Activated CD8-positive, alpha-beta T cell treated with anti-CD3 and anti-CD28 coated beads for 36 hours (primary cell): ENCODE results near the gene HPGDS. TPM values are rescaled to one million over a fixed set of nuclear protein-coding genes. Genes with fewer than 3 reads are reported as not detected.

Source experiments
- ATAC-seq: fragments of 200-7000 bp; cut with Tn5 transposase; one replicate; pipeline ENCODE4 v1.10.0; 2021; ENCODE audit warnings: mild to moderate bottlenecking, moderate library complexity
- CTCF ChIA-PET: fragments of 350-600 bp; sonication (Branson Sonifier 250); formaldehyde crosslinking; loops from one replicate; lab custom pipeline; 2021; ENCODE audit warnings: antibody characterized with exemption; lab: Charles Lee
- POLR2A ChIA-PET: fragments of 350-600 bp; sonication (Branson Sonifier 250); formaldehyde crosslinking; loops from one replicate; lab custom pipeline; 2021; ENCODE audit warnings: antibody characterized with exemption; lab: Charles Lee
- DNase-seq: peaks from one replicate; pipeline ENCODE4 v3.0.0-alpha.2; 2020
- H3K27ac Mint-ChIP-seq: one replicate; pipeline ENCODE4 v1.8.0; 2021; ENCODE audit warnings: mild to moderate bottlenecking, mixed read lengths
- H3K27me3 Mint-ChIP-seq: one replicate; pipeline ENCODE4 v1.8.0; 2021; ENCODE audit warnings: mixed read lengths
- H3K36me3 Mint-ChIP-seq: one replicate; pipeline ENCODE4 v1.8.0; 2021; ENCODE audit warnings: low read depth, mixed read lengths
- H3K4me1 Mint-ChIP-seq: one replicate; pipeline ENCODE4 v1.8.0; 2021; ENCODE audit warnings: low read depth, mixed read lengths
- H3K4me3 Mint-ChIP-seq: one replicate; pipeline ENCODE4 v1.8.0; 2021; ENCODE audit warnings: mild to moderate bottlenecking, moderate library complexity, mixed read lengths
- H3K9me3 Mint-ChIP-seq: one replicate; pipeline ENCODE4 v1.8.0; 2021; ENCODE audit warnings: mixed read lengths
- intact Hi-C: fragments of 100-400 bp; cut with micrococcal nuclease; formaldehyde crosslinking; loops from one replicate; pipeline ENCODE4 v1.10.0; 2022
- total RNA-seq, 2 experiments: library from RNA; stranded (reverse); gene quantifications; one replicate each; pipeline ENCODE4 v1.2.3, GENCODE V29; 2021
- TF ChIP-seq, protein P1 (sequence below): fragments of 200-600 bp; IDR thresholded peaks from one replicate; pipeline ENCODE4 v1.8.0; 2022; ENCODE audit warnings: antibody characterized with exemption, mild to moderate bottlenecking

The HPGDS gene
- total RNA-seq, 2 experiments from 2014 or later = not detected

DNA sequence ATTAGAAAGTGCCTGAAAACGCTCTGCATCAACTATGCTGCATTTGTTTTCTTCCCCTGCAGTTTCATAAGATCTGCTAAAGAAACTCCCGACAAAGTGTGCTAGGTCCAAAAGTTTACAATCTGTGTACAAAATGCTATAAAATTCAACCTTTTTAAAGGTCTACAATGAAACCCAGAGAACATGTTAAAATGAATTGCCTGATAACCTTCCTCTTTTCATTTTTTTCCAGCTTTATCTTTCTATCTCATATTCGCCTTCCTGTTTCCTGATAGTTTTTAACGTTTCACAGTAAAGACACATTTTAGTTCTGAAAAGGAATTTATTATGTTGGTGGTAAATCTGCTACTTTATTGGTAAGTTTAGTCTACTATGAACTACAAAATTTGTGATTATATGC lies 9.5 kb upstream of the HPGDS start:
- POLR2A ChIA-PET = no interaction called here
- H3K4me1 Mint-ChIP-seq = peaks cover 44% of the 10 kb centered on the region
- intact Hi-C loops = no loop called here
- no peak overlapping the region for H3K4me3 Mint-ChIP-seq
- H3K9me3 Mint-ChIP-seq = no peaks in the 10 kb centered on the region
- peaks cover 20% of the 10 kb centered on the region for H3K27me3 Mint-ChIP-seq
- H3K36me3 Mint-ChIP-seq = no peaks in the 10 kb centered on the region
- no peak for ATAC-seq
- no peak overlapping the region for H3K27ac Mint-ChIP-seq
- TF ChIP-seq, protein P1, sequence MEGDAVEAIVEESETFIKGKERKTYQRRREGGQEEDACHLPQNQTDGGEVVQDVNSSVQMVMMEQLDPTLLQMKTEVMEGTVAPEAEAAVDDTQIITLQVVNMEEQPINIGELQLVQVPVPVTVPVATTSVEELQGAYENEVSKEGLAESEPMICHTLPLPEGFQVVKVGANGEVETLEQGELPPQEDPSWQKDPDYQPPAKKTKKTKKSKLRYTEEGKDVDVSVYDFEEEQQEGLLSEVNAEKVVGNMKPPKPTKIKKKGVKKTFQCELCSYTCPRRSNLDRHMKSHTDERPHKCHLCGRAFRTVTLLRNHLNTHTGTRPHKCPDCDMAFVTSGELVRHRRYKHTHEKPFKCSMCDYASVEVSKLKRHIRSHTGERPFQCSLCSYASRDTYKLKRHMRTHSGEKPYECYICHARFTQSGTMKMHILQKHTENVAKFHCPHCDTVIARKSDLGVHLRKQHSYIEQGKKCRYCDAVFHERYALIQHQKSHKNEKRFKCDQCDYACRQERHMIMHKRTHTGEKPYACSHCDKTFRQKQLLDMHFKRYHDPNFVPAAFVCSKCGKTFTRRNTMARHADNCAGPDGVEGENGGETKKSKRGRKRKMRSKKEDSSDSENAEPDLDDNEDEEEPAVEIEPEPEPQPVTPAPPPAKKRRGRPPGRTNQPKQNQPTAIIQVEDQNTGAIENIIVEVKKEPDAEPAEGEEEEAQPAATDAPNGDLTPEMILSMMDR = no peak
- CTCF ChIA-PET = no interaction called here
- no peak for DNase-seq

DNA sequence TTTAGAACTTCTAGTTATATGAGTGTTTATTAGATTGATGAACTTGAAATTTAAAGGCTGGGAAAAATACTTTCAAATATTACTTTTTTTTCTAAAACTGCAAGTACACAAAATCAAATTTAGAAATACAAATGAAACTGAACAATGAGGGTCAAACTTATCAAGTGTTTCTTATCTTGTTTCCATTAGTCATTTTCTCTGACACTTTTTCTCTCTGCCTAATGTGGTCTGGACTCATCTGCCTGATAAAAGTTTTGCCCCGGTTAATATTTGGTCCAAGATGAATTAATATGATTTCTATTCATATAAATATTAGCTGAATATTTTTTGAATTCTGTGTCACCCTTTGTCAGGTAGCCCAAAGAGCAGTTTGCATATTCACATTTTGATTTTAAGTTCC lies 8.7 kb upstream of the HPGDS start:
- Mint-ChIP-seq H3K27ac (no peak overlapping the region), H3K36me3 (no peaks in the 10 kb centered on the region), H3K27me3 (peaks cover 20% of the 10 kb centered on the region), H3K9me3 (no peaks in the 10 kb centered on the region), H3K4me1 (peaks cover 52% of the 10 kb centered on the region), H3K4me3 (no peak overlapping the region)
- no peak for DNase-seq
- intact Hi-C loops = no loop called here
- no peak for ATAC-seq
- POLR2A ChIA-PET = no interaction called here
- TF ChIP-seq, protein P1 = no peak
- CTCF ChIA-PET = no interaction called here

DNA sequence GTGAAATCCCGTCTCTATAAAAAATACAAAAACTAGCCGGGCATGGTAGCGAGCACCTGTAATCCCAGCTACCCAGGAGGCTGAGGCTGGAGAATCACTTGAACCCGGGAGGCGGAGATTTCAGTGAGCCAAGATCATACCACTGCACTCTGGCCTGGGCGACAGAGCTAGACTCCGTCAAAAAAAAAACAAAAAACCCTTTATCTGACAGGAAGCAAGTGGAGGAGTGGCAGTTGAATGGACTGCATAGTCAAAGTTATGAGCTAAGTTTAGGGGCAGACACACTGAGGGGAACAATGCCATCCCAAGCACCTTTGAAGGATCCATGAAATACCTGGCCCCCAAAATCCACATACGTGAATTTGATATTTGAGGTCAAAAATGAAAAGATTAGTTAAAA lies 7.5 kb upstream of the HPGDS start:
- CTCF ChIA-PET = interaction anchor here (1.0 kb wide), 1 partner anchor 39 kb away, joined by 3 read pairs; no protein-coding TSS in a partner anchor
- POLR2A ChIA-PET = no interaction called here
- no peak for ATAC-seq
- no peak for DNase-seq
- TF ChIP-seq, protein P1 = no peak
- no peaks in the 10 kb centered on the region for H3K9me3 Mint-ChIP-seq
- H3K27me3 Mint-ChIP-seq = peaks cover 20% of the 10 kb centered on the region
- no peak overlapping the region for H3K4me3 Mint-ChIP-seq
- peaks cover 61% of the 10 kb centered on the region for H3K4me1 Mint-ChIP-seq
- intact Hi-C loops = no loop called here
- no peak overlapping the region for H3K27ac Mint-ChIP-seq
- H3K36me3 Mint-ChIP-seq = no peaks in the 10 kb centered on the region

DNA sequence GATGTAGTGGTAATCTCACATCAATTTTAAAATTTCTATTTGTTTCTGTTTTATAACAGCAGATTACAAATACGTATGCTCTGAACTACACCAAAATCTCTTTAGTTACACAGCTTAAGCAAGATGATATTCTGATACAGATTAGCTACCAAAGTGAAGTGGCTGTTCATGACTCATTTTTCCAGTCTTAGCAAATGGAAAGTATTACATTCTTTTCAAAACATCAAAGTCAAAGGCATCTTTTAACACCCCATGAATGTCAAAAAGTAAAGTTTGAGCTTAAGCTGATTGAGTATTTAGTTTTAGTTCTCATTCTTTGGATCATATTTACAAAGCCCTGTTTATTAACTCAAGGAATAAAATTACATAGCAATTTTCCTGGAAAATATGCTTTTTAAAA lies 6.6 kb upstream of the HPGDS start:
- no peaks in the 10 kb centered on the region for H3K36me3 Mint-ChIP-seq
- H3K4me1 Mint-ChIP-seq = peaks cover 62% of the 10 kb centered on the region
- no peaks in the 10 kb centered on the region for H3K9me3 Mint-ChIP-seq
- CTCF ChIA-PET = interaction anchor here (1.0 to 1.5 kb wide), 3 partner anchors 9 to 40 kb away, joined by 3 to 5 read pairs (median 4); no protein-coding TSS in a partner anchor
- ATAC-seq = peak; percentile 78
- no peak overlapping the region for H3K4me3 Mint-ChIP-seq
- TF ChIP-seq, protein P1 = no peak
- intact Hi-C loops = no loop called here
- peaks cover 20% of the 10 kb centered on the region for H3K27me3 Mint-ChIP-seq
- H3K27ac Mint-ChIP-seq = peak overlapping the region; percentile 72
- no peak for DNase-seq
- POLR2A ChIA-PET = no interaction called here

DNA sequence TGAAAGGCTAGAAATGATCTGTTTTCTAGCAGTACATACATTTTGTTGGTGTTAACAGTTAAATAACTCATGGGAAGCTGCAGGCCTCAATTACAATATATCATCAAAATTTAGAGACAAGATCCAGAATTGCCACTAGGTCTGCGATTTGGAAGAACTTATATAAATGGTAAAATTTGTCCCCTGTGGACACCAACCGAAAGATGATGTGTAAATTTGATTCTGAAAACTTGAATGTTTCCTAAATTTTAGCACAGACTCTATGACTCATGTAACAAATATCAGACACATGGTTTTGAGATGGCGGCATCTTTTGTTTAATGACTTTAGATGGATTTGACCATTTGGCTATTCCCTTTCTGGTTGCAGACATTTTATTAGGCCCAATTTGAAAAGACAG lies 6.0 kb upstream of the HPGDS start:
- ChIA-PET CTCF (interaction anchor here (1.1 to 1.5 kb wide), 2 partner anchors 9 to 10 kb away, joined by 4 to 5 read pairs; no protein-coding TSS in a partner anchor), POLR2A (no interaction called here)
- Mint-ChIP-seq H3K27me3 (peaks cover 20% of the 10 kb centered on the region), H3K27ac (peak overlapping the region; percentile 72), H3K4me3 (no peak overlapping the region), H3K4me1 (peaks cover 62% of the 10 kb centered on the region), H3K36me3 (no peaks in the 10 kb centered on the region), H3K9me3 (no peaks in the 10 kb centered on the region)
- intact Hi-C loops = no loop called here
- ATAC-seq = peak; percentile 52
- DNase-seq = no peak
- TF ChIP-seq, protein P1 = no peak
